Measurements from ENCODE around the gene SETX. TPM values are rescaled to one million over a fixed set of nuclear protein-coding genes. Genes with fewer than 3 reads are reported as not detected.
"Not testable (repeated sequence)": the region's sequence is repeated elsewhere in the genome, so short reads cannot be mapped to it uniquely, and the experiment has no call there.

Gene SETX
- total RNA-seq, 4 donors from 2014 or later: 49.7 to 106 (median 63.0) TPM

- no peaks in the 10 kb centered on the region for H3K4me1 ChIP-seq
- H3K27me3 ChIP-seq: no peaks in the 10 kb centered on the region
- TF ChIP-seq POLR2A (IDR thresholded peaks at IDR 0.05) (no peak), CTCF (IDR thresholded peaks at IDR 0.05) (no peak)
- no peaks in the 10 kb centered on the region for H3K9me3 ChIP-seq
- peaks cover 0 to 99% (median 0%) of the 10 kb centered on the region in 3 donors for H3K36me3 ChIP-seq
- H3K4me3 ChIP-seq: no peak overlapping the region
- no peak overlapping the region for H3K27ac ChIP-seq
- DNase-seq: no peak
These were observed 71.6 kb downstream of the SETX start for GRCh38 chr9:132283165-132283564.

GRCh38 chr9:132274861-132275260 lies 79.9 kb downstream of the SETX start:
- Histone ChIP-seq H3K4me3 (no peak overlapping the region), H3K9me3 (no peaks in the 10 kb centered on the region), H3K36me3 (peaks cover 0 to 100% (median 0%) of the 10 kb centered on the region in 3 donors), H3K27me3 (no peaks in the 10 kb centered on the region), H3K27ac (no peak overlapping the region), H3K4me1 (no peaks in the 10 kb centered on the region)
- TF ChIP-seq POLR2A (IDR thresholded peaks at IDR 0.05) (no peak), CTCF (IDR thresholded peaks at IDR 0.05) (no peak)
- DNase-seq: no peak

GRCh38 chr9:132269704-132270516 lies 84.9 kb downstream of the SETX start:
- not testable (repeated sequence) for H3K9me3 ChIP-seq, H3K4me1 ChIP-seq, H3K4me3 ChIP-seq, DNase-seq, H3K27me3 ChIP-seq
- Histone ChIP-seq H3K27ac (peak overlapping the region in 1 of 4 donors; percentile 25), H3K36me3 (peaks cover 0 to 91% (median 0%) of the 10 kb centered on the region in 3 donors)

GRCh38 chr9:132268725-132269352 lies 85.9 kb downstream of the SETX start:
- H3K36me3 ChIP-seq: peaks cover 0 to 91% (median 0%) of the 10 kb centered on the region in 3 donors
- no peak overlapping the region for H3K4me3 ChIP-seq
- DNase-seq: peak; percentile 61 to 83 (median 68)
- H3K9me3 ChIP-seq: no peaks in the 10 kb centered on the region
- no peak overlapping the region for H3K27ac ChIP-seq
- no peaks in the 10 kb centered on the region for H3K27me3 ChIP-seq
- TF ChIP-seq CTCF (IDR thresholded peaks at IDR 0.05) (peak; percentile 63 to 84 (median 68)), POLR2A (IDR thresholded peaks at IDR 0.05) (no peak)
- no peaks in the 10 kb centered on the region for H3K4me1 ChIP-seq

- Histone ChIP-seq H3K27ac (no peak overlapping the region), H3K36me3 (peaks cover 0 to 91% (median 0%) of the 10 kb centered on the region in 3 donors), H3K9me3 (no peaks in the 10 kb centered on the region), H3K27me3 (no peaks in the 10 kb centered on the region), H3K4me3 (no peak overlapping the region), H3K4me1 (no peaks in the 10 kb centered on the region)
- TF ChIP-seq POLR2A (IDR thresholded peaks at IDR 0.05) (no peak), CTCF (IDR thresholded peaks at IDR 0.05) (no peak)
- no peak for DNase-seq
These were observed 87.1 kb downstream of the SETX start for GRCh38 chr9:132267660-132268059.

GRCh38 chr9:132266017-132266416 lies 88.8 kb downstream of the SETX start:
- DNase-seq: no peak
- no peak overlapping the region for H3K4me3 ChIP-seq
- H3K36me3 ChIP-seq: peaks cover 0 to 85% (median 0%) of the 10 kb centered on the region in 3 donors
- H3K4me1 ChIP-seq: no peaks in the 10 kb centered on the region
- no peaks in the 10 kb centered on the region for H3K27me3 ChIP-seq
- no peak overlapping the region for H3K27ac ChIP-seq
- H3K9me3 ChIP-seq: no peaks in the 10 kb centered on the region
- TF ChIP-seq CTCF (IDR thresholded peaks at IDR 0.05) (no peak), POLR2A (IDR thresholded peaks at IDR 0.05) (no peak)

Data from Peyer's patch (tissue), 4 donors.